DMS79 treated with DMSO at 0.1 percent for 48 hours (cell line): ENCODE measurements around the gene SLC16A12.
"Not testable (repeated sequence)": the region's sequence is repeated elsewhere in the genome, so short reads cannot be mapped to it uniquely, and the experiment has no call there.

ENCODE experiments used
- DNase-seq: peaks from one replicate; lab custom pipeline; 2025; lab: John Stamatoyannopoulos, UW

Gene SLC16A12

GRCh38 chr10:89468191-89468965, 67.0 kb downstream of the SLC16A12 start:
- DNase-seq, result no peak

- DNase-seq, result no peak
Measured at GRCh38 chr10:89466599-89467035, 68.8 kb downstream of the SLC16A12 start.

GRCh38 chr10:89465196-89465595, 70.2 kb downstream of the SLC16A12 start:
- no peak for DNase-seq

GRCh38 chr10:89463846-89464537, 71.4 kb downstream of the SLC16A12 start:
- DNase-seq, result no peak

- DNase-seq, result no peak
Measured at GRCh38 chr10:89458784-89459183, 76.6 kb downstream of the SLC16A12 start.

- no peak for DNase-seq
Measured at GRCh38 chr10:89458291-89458690, 77.1 kb downstream of the SLC16A12 start.

- DNase-seq, result no peak
Measured at GRCh38 chr10:89454561-89455347, 80.6 kb downstream of the SLC16A12 start.

- DNase-seq, result no peak
Measured at GRCh38 chr10:89452193-89452592, 83.2 kb downstream of the SLC16A12 start.

GRCh38 chr10:89450901-89451300, 84.5 kb downstream of the SLC16A12 start:
- no peak for DNase-seq

- not testable (repeated sequence) for DNase-seq
Measured at GRCh38 chr10:89444819-89445218, 90.6 kb downstream of the SLC16A12 start.

- no peak for DNase-seq
Measured at GRCh38 chr10:89442289-89442688, 93.1 kb downstream of the SLC16A12 start.

GRCh38 chr10:89440226-89441009, 95.0 kb downstream of the SLC16A12 start:
- no peak for DNase-seq

GRCh38 chr10:89438525-89438924, 96.9 kb downstream of the SLC16A12 start:
- no peak for DNase-seq

GRCh38 chr10:89431977-89432376, 103.4 kb downstream of the SLC16A12 start:
- no peak for DNase-seq

- no peak for DNase-seq
Measured at GRCh38 chr10:89428877-89429276, 106.5 kb downstream of the SLC16A12 start.

GRCh38 chr10:89427629-89428028, 107.8 kb downstream of the SLC16A12 start:
- DNase-seq, result no peak

- no peak for DNase-seq
Measured at GRCh38 chr10:89426230-89426868, 109.0 kb downstream of the SLC16A12 start.

GRCh38 chr10:89425000-89425399, 110.4 kb downstream of the SLC16A12 start:
- DNase-seq, result no peak

GRCh38 chr10:89421018-89421476, 114.3 kb downstream of the SLC16A12 start:
- DNase-seq, result peak; percentile 89

GRCh38 chr10:89419548-89419947, 115.8 kb downstream of the SLC16A12 start:
- no peak for DNase-seq

- no peak for DNase-seq
Measured at GRCh38 chr10:89416465-89416864, 118.9 kb downstream of the SLC16A12 start.
